Heart left ventricle (tissue), 16 donors: Measurements from ENCODE around the gene ANAPC1. TPM values are rescaled to one million over a fixed set of nuclear protein-coding genes. Genes with fewer than 3 reads are reported as not detected.

Source experiments
- ATAC-seq, 4 donors: fragments of 200-7000 bp; cut with Tn5 transposase; one replicate each; pipeline ENCODE4 v1.9.1; 2020 to 2022; ENCODE audit warnings: moderate library complexity in 4 of 4, mild to moderate bottlenecking in 3 of 4, moderate number of reproducible peaks in 1 of 4
- DNase-seq, 5 donors: peaks; one replicate each; pipeline ENCODE4 v3.0.0-alpha.2; 2020
- H3K27ac ChIP-seq, 12 donors: fragments of 200-600 bp; sonication (generic) in 4 of 12; one replicate each; pipeline versions ENCODE4 v1.5.0 to v1.8.0; 2016 to 2022; ENCODE audit warnings: mild to moderate bottlenecking in 2 of 12
- H3K27me3 ChIP-seq, 9 donors: fragments of 200-600 bp; sonication (generic) in 2 of 9; one replicate each; pipeline versions ENCODE4 v1.5.1 to v1.8.0; 2016 to 2022; ENCODE audit warnings: mild to moderate bottlenecking in 3 of 9
- H3K36me3 ChIP-seq, 9 donors: fragments of 200-600 bp; sonication (generic) in 2 of 9; one replicate each; pipeline versions ENCODE4 v1.5.0 to v1.8.0; 2018 to 2022; ENCODE audit warnings: mild to moderate bottlenecking in 2 of 9
- H3K4me1 ChIP-seq, 12 donors: fragments of 200-600 bp; sonication (generic) in 4 of 12; one replicate each; pipeline versions ENCODE4 v1.5.0 to v1.8.0; 2016 to 2022; ENCODE audit warnings: mild to moderate bottlenecking in 3 of 12
- H3K4me3 ChIP-seq, 12 donors: fragments of 200-600 bp; sonication (generic) in 4 of 12; one replicate each; pipeline versions ENCODE4 v1.5.0 to v1.8.0; 2017 to 2022; ENCODE audit warnings: mild to moderate bottlenecking in 9 of 12, moderate library complexity in 4 of 12
- H3K9me3 ChIP-seq, 12 donors: fragments of 200-600 bp; sonication (generic) in 4 of 12; one replicate each; pipeline versions ENCODE4 v1.5.0 to v1.8.0; 2016 to 2022; ENCODE audit warnings: mild to moderate bottlenecking in 1 of 12
- POLR2A ChIP-seq, 2 donors: fragments of 450-650 bp; IDR thresholded peaks; one replicate each; pipeline ENCODE4 v1.6.1; 2017; ENCODE audit warnings: antibody characterized with exemption in 2 of 2, mild to moderate bottlenecking in 2 of 2, moderate library complexity in 2 of 2
- WGBS, 4 donors: extraction: QIAGEN DNeasy Blood & Tissue Kit in 2 of 4; methylation state at CpG; one replicate each; pipeline versions ENCODE4 v1.1.5 to v1.1.7; 2013 to 2018; 5-methylcytosine and 5-hydroxymethylcytosine counted together
- intact Hi-C, 10 donors: fragments of 100-400 bp; cut with DNase I; formaldehyde crosslinking; loops; one replicate each; pipeline versions ENCODE4 v1.11.1 to v1.14.2; 2022
- polyA plus RNA-seq, 2 donors: library from polyadenylated mRNA; stranded (reverse); fragments of 200-250 nt; gene quantifications; one replicate each; pipeline ENCODE4 v1.2.3, GENCODE V29; 2013
- total RNA-seq, 9 donors: library from RNA; depleted of rRNA in 2 of 9; stranded (reverse); fragments of >200 nt in 2 of 9; fragmentation: NEBNext Ultra II Directional in 3 of 9; extraction: Animal tissue kit (Norgen Biotek cat#: 25700) in 3 of 9; gene quantifications; one replicate each; pipeline versions ENCODE4 v1.1.0 to v1.2.4, GENCODE V29; 2016 to 2023
- TF ChIP-seq, protein P1 (sequence below), 12 donors: fragments of 200-600 bp; sonication (generic) in 4 of 12; IDR thresholded peaks; one replicate each; pipeline versions ENCODE4 v1.5.0 to v1.8.0; 2018 to 2022; ENCODE audit warnings: antibody characterized with exemption in 12 of 12, mild to moderate bottlenecking in 5 of 12
- donor health status: ischemic (EF 13 %, LVEDD 7.1; RV severe dilation, severe dysfunction).
- donor health status: healthy with polysubstance abuse.
- donor health status: DM: no; HTN: yes; CAD: no.
- donor health status: DM: no; HTN: no; CAD: no.
- donor health status: ischemic (EF 25% LVEDD 6.9; RV normal size, moderate dysfunction).
- donor health status: ischemic (EF 25% LVEDD 5.7; RV mildly dilated, moderate dysfunction).
- donor health status: healthy.
- donor health status: DM: yes; HTN: yes; CAD: no.
- donor health status: ischemic (EF 35%, LVEDD 5.7; RV mildly dilated, moderate dysfunction).
- donor health status: nonischemic (EF 11% LVEDD 7.7; RV severe dilation, severe dysfunction).
- donor health status: DM: yes; HTN: yes; CAD: no.
- donor health status: PGD.
- donor health status: ischemic (EF 29% LVEDD 5.4; RV normal size, mild dysfunction).
- donor health status: nonischemic (EF 23%, LVEDD 6.1; RV moderate dilation, normal function).

The ANAPC1 gene
- total and polyA plus RNA-seq, 11 donors: 4.9 to 30.7 (median 17.2) TPM

DNA sequence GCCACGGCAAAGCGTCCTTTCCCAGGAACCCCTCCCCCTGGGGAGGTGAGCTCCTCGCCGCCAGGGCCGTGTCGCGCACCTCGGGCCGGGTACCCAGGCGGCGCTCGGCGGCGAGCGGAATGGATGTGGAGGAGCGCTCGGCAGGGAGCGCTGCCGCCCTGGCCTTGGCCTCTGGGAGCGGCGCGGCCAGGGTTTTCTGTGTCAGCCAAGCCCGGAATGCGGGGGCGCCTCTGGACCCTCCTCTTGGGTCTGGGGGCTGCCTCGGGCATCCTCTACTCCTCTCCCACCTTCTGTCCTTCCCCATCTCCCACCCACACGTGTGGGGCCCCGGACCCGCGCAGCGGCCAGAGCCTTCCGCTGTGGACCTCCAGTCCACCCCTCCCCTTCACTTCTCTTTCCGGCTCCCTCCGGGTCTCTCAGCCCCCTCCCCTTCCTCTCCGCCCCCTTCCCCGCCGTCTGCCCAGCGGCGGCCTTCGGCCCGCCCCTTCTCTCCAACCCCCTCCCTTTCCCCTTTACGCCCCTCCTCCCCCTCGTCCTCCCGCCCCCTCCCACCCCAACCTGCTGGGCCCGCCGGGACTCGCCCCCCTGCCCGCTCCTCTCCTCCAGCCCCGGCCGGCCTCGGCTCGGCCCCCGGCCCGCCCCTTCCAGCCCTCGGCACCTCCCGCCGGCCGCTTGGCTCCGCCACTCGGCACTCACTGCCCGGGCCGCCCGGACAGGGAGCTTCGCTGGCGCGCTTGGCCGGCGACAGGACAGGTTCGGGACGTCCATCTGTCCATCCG, 14.1 kb upstream of the ANAPC1 start, which contains the start of gene MERTK:
MERTK (plus strand) TSS at position 684 of the 779 bp plus-strand sequence. CDS start 129 bp downstream, outside the sequence.
- ATAC-seq (peak; percentile 90 to 95 (median 94)), DNase-seq (peak; percentile 90 to 95 (median 91))
- Histone ChIP-seq H3K27ac (peak within 1 kb of the TSS; percentile 61 to 95 (median 92)), H3K9me3 (no peaks in the 10 kb centered on the region), H3K4me1 (peaks cover 0 to 46% (median 20%) of the 10 kb centered on the region in 12 donors), H3K4me3 (peak within 1 kb of the TSS; percentile 52 to 98 (median 89)), H3K36me3 (no peaks in the 10 kb centered on the region), H3K27me3 (no peaks in the 10 kb centered on the region)
- WGBS, 4 donors: 1% methylated on average over 48 to 71 of the region's 71 CpGs
- intact Hi-C loops: loop anchor here in 6 of 10 donors (2.0 to 10.0 kb wide), 7 partner anchors 59 to 357 kb away; partner anchors contain the start of genes TMEM87B (in 1 of the 6) and ZC3H8 (in 1 of the 6)
- TF ChIP-seq POLR2A (IDR thresholded peaks at IDR 0.05): peak in 1 of 2 donors; percentile 65
- TF ChIP-seq, protein P1, sequence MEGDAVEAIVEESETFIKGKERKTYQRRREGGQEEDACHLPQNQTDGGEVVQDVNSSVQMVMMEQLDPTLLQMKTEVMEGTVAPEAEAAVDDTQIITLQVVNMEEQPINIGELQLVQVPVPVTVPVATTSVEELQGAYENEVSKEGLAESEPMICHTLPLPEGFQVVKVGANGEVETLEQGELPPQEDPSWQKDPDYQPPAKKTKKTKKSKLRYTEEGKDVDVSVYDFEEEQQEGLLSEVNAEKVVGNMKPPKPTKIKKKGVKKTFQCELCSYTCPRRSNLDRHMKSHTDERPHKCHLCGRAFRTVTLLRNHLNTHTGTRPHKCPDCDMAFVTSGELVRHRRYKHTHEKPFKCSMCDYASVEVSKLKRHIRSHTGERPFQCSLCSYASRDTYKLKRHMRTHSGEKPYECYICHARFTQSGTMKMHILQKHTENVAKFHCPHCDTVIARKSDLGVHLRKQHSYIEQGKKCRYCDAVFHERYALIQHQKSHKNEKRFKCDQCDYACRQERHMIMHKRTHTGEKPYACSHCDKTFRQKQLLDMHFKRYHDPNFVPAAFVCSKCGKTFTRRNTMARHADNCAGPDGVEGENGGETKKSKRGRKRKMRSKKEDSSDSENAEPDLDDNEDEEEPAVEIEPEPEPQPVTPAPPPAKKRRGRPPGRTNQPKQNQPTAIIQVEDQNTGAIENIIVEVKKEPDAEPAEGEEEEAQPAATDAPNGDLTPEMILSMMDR (IDR thresholded peaks at IDR 0.05): peak; percentile 32 to 86 (median 67)

DNA sequence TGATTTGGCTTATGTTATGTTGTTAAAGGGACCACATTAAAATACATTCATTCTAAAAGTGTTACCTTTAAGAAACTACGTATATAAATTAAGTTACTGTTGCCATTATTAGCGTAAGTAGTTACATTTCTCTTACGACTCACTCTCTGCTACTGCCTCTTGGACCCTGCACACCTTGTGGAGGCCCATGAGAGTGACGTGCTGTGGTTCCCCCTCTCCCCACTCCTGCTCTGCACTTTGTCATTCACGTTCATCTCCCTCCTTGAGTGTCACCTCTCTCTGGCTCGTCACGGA, 13.6 kb upstream of the ANAPC1 start:
- intact Hi-C loops: loop anchor here in 5 of 10 donors (5.0 to 10.0 kb wide), 5 partner anchors 60 to 357 kb away; partner anchors contain the start of gene ZC3H8 (in 1 of the 5)
- TF ChIP-seq, protein P1 (IDR thresholded peaks at IDR 0.05): no peak
- TF ChIP-seq POLR2A (IDR thresholded peaks at IDR 0.05): no peak
- DNase-seq (no peak), ATAC-seq (no peak)
- Histone ChIP-seq H3K36me3 (no peaks in the 10 kb centered on the region), H3K27ac (peak overlapping the region; percentile 61 to 95 (median 92)), H3K4me3 (peak overlapping the region; percentile 52 to 98 (median 89)), H3K9me3 (no peaks in the 10 kb centered on the region), H3K4me1 (peaks cover 0 to 42% (median 17%) of the 10 kb centered on the region in 12 donors), H3K27me3 (no peaks in the 10 kb centered on the region)
- WGBS, 4 donors: 2 to 7% (median 4%) methylated on average over 7 of the region's 7 CpGs

DNA sequence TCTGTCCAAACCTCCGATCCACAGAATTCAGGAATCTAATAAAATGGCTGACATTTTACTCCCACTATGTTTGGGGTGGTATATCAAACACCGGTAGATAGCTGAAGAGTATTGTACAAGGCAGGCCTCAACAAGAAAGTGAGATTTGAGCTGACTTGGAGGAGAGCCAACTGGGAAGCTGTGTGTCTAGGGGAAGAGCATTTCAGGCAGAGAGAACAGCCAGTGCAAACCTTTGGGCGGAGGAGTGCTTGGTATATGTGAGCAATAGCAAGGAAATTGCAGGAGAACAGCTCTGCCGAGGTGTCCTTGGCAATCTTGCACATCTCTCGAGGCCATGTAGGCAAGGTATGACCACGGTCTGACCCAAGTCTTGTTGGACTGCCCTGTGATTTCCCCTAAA, 12.6 kb upstream of the ANAPC1 start:
- Histone ChIP-seq H3K9me3 (no peaks in the 10 kb centered on the region), H3K4me3 (no peak overlapping the region), H3K4me1 (peaks cover 0 to 39% (median 15%) of the 10 kb centered on the region in 12 donors), H3K36me3 (no peaks in the 10 kb centered on the region), H3K27me3 (no peaks in the 10 kb centered on the region), H3K27ac (peak overlapping the region in 1 of 12 donors; percentile 47)
- intact Hi-C loops: loop anchor here in 5 of 10 donors (5.0 to 10.0 kb wide), 5 partner anchors 61 to 358 kb away; partner anchors contain the start of gene ZC3H8 (in 1 of the 5)
- ATAC-seq (no peak), DNase-seq (no peak)
- TF ChIP-seq POLR2A (IDR thresholded peaks at IDR 0.05): no peak
- TF ChIP-seq, protein P1 (IDR thresholded peaks at IDR 0.05): no peak
- WGBS, 4 donors: 80 to 88% (median 86%) methylated on average over 6 of the region's 6 CpGs

DNA sequence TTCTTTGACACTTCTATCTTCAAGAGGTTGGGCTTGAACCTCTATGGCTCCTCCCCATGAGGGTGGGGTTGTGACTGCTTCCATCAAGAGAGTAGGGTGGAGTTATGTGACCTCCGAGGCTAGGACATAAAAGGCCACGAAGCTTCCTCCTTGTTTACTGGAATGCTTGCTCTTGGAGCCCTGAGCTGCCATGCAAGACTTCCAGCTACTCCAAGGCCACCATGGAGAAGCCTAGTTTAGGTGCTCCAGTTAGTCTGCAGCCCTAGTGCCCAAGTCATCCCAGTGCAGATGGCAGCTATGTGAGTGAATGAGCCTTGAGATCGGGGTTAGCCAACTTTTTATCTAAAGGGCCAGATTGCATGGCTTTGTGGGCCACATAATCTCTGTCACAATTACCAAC, 12.0 kb upstream of the ANAPC1 start:
- peak overlapping the region in 1 of 12 donors; percentile 47 for H3K27ac ChIP-seq
- DNase-seq (peak in 2 of 5 donors; percentile 35 to 41), ATAC-seq (no peak)
- no peaks in the 10 kb centered on the region for H3K27me3 ChIP-seq
- TF ChIP-seq, protein P1 (IDR thresholded peaks at IDR 0.05): no peak
- TF ChIP-seq POLR2A (IDR thresholded peaks at IDR 0.05): no peak
- WGBS, 4 donors: 38 to 64% (median 54%) methylated on average over 3 of the region's 3 CpGs
- H3K36me3 ChIP-seq: no peaks in the 10 kb centered on the region
- H3K4me1 ChIP-seq: peaks cover 0 to 34% (median 13%) of the 10 kb centered on the region in 12 donors
- H3K9me3 ChIP-seq: no peaks in the 10 kb centered on the region
- H3K4me3 ChIP-seq: no peak overlapping the region
- intact Hi-C loops: loop anchor here in 5 of 10 donors (5.0 to 10.0 kb wide), 5 partner anchors 61 to 359 kb away; partner anchors contain the start of gene ZC3H8 (in 1 of the 5)
